Right lung (tissue), 5 donors: ENCODE data around the gene UNC13C. TPM values are rescaled to one million over a fixed set of nuclear protein-coding genes. Genes with fewer than 3 reads are reported as not detected.

Source experiments
- DNase-seq, 2 donors: peaks; one replicate each; pipeline ENCODE4 v3.0.0-alpha.2; 2013
- polyA plus RNA-seq, 5 donors: library from polyadenylated mRNA; unstranded; fragments of 120-200 nt; gene quantifications; one replicate each; pipeline versions ENCODE4 v1.2.1 to v1.2.3, GENCODE V29; 2013; ENCODE audit warnings: inconsistent platforms in 1 of 5, low replicate concordance in 1 of 5; ENCODE audit not compliant: insufficient read length in 5 of 5, insufficient read depth in 1 of 5

The UNC13C gene
- polyA plus RNA-seq, 5 donors: 10.0 to 19.8 (median 15.3) TPM

GRCh38 chr15:54017251-54017650 lies 39.0 kb downstream of the UNC13C start:
- peak; percentile 44 to 56 for DNase-seq

- no peak for DNase-seq
Measured at GRCh38 chr15:54017959-54018358, 39.7 kb downstream of the UNC13C start.

- DNase-seq: no peak
Measured at GRCh38 chr15:54026258-54026657, 48.0 kb downstream of the UNC13C start.

- no peak for DNase-seq
Measured at GRCh38 chr15:54026891-54027290, 48.6 kb downstream of the UNC13C start.

- DNase-seq: no peak
Measured at GRCh38 chr15:54029081-54029480, 50.8 kb downstream of the UNC13C start.

GRCh38 chr15:54032066-54032465 lies 53.8 kb downstream of the UNC13C start:
- DNase-seq: no peak

- DNase-seq: peak in 1 of 2 donors; percentile 41
Measured at GRCh38 chr15:54033356-54033860, 55.2 kb downstream of the UNC13C start.

- peak; percentile 84 for DNase-seq
Measured at GRCh38 chr15:54033869-54034458, 55.7 kb downstream of the UNC13C start.

GRCh38 chr15:54035616-54036015 lies 57.4 kb downstream of the UNC13C start:
- DNase-seq: no peak

GRCh38 chr15:54045397-54045796 lies 67.2 kb downstream of the UNC13C start:
- no peak for DNase-seq

GRCh38 chr15:54046093-54046492 lies 67.9 kb downstream of the UNC13C start:
- DNase-seq: no peak

GRCh38 chr15:54064365-54064764 lies 86.1 kb downstream of the UNC13C start:
- DNase-seq: no peak

GRCh38 chr15:54066403-54066802 lies 88.2 kb downstream of the UNC13C start:
- no peak for DNase-seq

- no peak for DNase-seq
Measured at GRCh38 chr15:54082836-54083492, 104.7 kb downstream of the UNC13C start.

- no peak for DNase-seq
Measured at GRCh38 chr15:54083501-54083900, 105.3 kb downstream of the UNC13C start.

GRCh38 chr15:54083991-54084390 lies 105.8 kb downstream of the UNC13C start:
- DNase-seq: no peak

GRCh38 chr15:54088837-54089236 lies 110.6 kb downstream of the UNC13C start:
- DNase-seq: no peak

- DNase-seq: no peak
Measured at GRCh38 chr15:54089776-54090175, 111.5 kb downstream of the UNC13C start.

GRCh38 chr15:54091651-54092050 lies 113.4 kb downstream of the UNC13C start:
- DNase-seq: no peak

- no peak for DNase-seq
Measured at GRCh38 chr15:54094661-54095060, 116.4 kb downstream of the UNC13C start.

GRCh38 chr15:54097019-54097418 lies 118.8 kb downstream of the UNC13C start:
- DNase-seq: no peak

- no peak for DNase-seq
Measured at GRCh38 chr15:54099010-54099409, 120.8 kb downstream of the UNC13C start.

- no peak for DNase-seq
Measured at GRCh38 chr15:54101664-54102270, 123.5 kb downstream of the UNC13C start.
